ENCODE measurements around the gene ELF3.
"Not testable (repeated sequence)": the region's sequence is repeated elsewhere in the genome, so short reads cannot be mapped to it uniquely, and the experiment has no call there.

DNA sequence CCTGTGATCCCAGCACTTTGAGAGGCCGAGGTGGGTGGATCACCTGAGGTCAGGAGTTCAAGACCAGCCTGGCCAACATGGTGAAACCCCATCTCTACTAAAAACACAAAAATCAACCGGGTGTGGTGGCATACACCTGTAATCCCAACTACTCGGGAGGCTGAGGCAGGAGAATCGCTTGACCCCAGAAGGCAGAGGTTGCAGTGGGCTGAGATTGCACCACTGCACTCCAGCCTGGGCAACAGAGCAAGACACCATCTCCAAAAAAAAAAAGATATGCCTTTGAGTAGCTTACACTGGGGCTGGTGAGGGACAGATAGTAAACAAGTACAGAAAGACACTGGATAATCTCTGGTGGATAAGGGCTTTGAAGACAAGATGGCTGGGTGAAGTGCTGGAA lies 44.3 kb downstream of the ELF3 start:
- TF ChIP-seq, protein P1, sequence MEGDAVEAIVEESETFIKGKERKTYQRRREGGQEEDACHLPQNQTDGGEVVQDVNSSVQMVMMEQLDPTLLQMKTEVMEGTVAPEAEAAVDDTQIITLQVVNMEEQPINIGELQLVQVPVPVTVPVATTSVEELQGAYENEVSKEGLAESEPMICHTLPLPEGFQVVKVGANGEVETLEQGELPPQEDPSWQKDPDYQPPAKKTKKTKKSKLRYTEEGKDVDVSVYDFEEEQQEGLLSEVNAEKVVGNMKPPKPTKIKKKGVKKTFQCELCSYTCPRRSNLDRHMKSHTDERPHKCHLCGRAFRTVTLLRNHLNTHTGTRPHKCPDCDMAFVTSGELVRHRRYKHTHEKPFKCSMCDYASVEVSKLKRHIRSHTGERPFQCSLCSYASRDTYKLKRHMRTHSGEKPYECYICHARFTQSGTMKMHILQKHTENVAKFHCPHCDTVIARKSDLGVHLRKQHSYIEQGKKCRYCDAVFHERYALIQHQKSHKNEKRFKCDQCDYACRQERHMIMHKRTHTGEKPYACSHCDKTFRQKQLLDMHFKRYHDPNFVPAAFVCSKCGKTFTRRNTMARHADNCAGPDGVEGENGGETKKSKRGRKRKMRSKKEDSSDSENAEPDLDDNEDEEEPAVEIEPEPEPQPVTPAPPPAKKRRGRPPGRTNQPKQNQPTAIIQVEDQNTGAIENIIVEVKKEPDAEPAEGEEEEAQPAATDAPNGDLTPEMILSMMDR (IDR thresholded peaks at IDR 0.05) = not testable (repeated sequence)
- not testable (repeated sequence) for TF ChIP-seq POLR2A, POLR2AphosphoS5, EP300 (IDR thresholded peaks at IDR 0.05)
